Activated B cell treated with CpG ODN at 0.5 μM for 24 hours (primary cell): ENCODE measurements around the gene IQGAP3. TPM values are rescaled to one million over a fixed set of nuclear protein-coding genes. Genes with fewer than 3 reads are reported as not detected.

Experiments used
- ATAC-seq: fragments of 200-7000 bp; cut with Tn5 transposase; one replicate; pipeline ENCODE4 v1.10.0; 2021; ENCODE audit warnings: low read depth, mild to moderate bottlenecking, moderate library complexity
- CTCF ChIA-PET: fragments of 350-600 bp; sonication (Branson Sonifier 250); formaldehyde crosslinking; loops from one replicate; lab custom pipeline; 2021; ENCODE audit warnings: antibody characterized with exemption; lab: Charles Lee
- POLR2A ChIA-PET: fragments of 350-600 bp; sonication (Branson Sonifier 250); formaldehyde crosslinking; loops from one replicate; lab custom pipeline; 2021; ENCODE audit warnings: antibody characterized with exemption; lab: Charles Lee
- DNase-seq: peaks from one replicate; pipeline ENCODE4 v3.0.0; 2022
- H3K27ac Mint-ChIP-seq: one replicate; pipeline ENCODE4 v1.8.0; 2020; ENCODE audit warnings: mixed read lengths
- H3K27me3 Mint-ChIP-seq: one replicate; pipeline ENCODE4 v1.8.0; 2021; ENCODE audit warnings: mixed read lengths
- H3K36me3 Mint-ChIP-seq: one replicate; pipeline ENCODE4 v1.8.0; 2021; ENCODE audit warnings: low read depth, mixed read lengths
- H3K4me1 Mint-ChIP-seq: one replicate; pipeline ENCODE4 v1.8.0; 2021; ENCODE audit warnings: mixed read lengths
- H3K4me3 Mint-ChIP-seq: one replicate; pipeline ENCODE4 v1.8.0; 2020; ENCODE audit warnings: mild to moderate bottlenecking, mixed read lengths
- H3K9me3 Mint-ChIP-seq: one replicate; pipeline ENCODE4 v1.8.0; 2020; ENCODE audit warnings: mixed read lengths
- CTCF ChIP-seq: fragments of 200-600 bp; IDR thresholded peaks from one replicate; pipeline ENCODE4 v1.8.0; 2022; ENCODE audit warnings: antibody characterized with exemption, mild to moderate bottlenecking
- intact Hi-C: fragments of 100-400 bp; cut with micrococcal nuclease; formaldehyde crosslinking; loops from one replicate; pipeline ENCODE4 v1.15.1; 2024
- total RNA-seq: library from RNA; stranded (reverse); gene quantifications from 2 replicates; pipeline ENCODE4 v1.2.3, GENCODE V29; 2022

IQGAP3 gene
- total RNA-seq, 1 donor from 2014 or later: 0.29 TPM

- H3K4me3 Mint-ChIP-seq: peak overlapping the region; percentile 94
These were observed 75.2 kb downstream of the IQGAP3 start for GRCh38 chr1:156497078-156497742.

GRCh38 chr1:156496211-156496761 is 76.1 kb downstream of the IQGAP3 start:
- H3K27me3 Mint-ChIP-seq: no peaks in the 10 kb centered on the region
- H3K36me3 Mint-ChIP-seq: peaks cover 51% of the 10 kb centered on the region
- intact Hi-C loops: no loop called here
- no peaks in the 10 kb centered on the region for H3K9me3 Mint-ChIP-seq
- POLR2A ChIA-PET: interaction anchor here (0.6 to 22.2 kb wide), 5 partner anchors 3 to 147 kb away, joined by 3 to 1179 read pairs (median 7); partner anchors contain the start of genes MEF2D and NAXE
- TF ChIP-seq CTCF: no peak
- peak overlapping the region; percentile 82 for H3K27ac Mint-ChIP-seq
- CTCF ChIA-PET: interaction anchor here (1.6 to 1.7 kb wide), 2 partner anchors 16 to 112 kb away, joined by 7 to 14 read pairs; no protein-coding TSS in a partner anchor
- ATAC-seq (no peak), DNase-seq (no peak)
- H3K4me1 Mint-ChIP-seq: peaks cover 77% of the 10 kb centered on the region
- H3K4me3 Mint-ChIP-seq: peak overlapping the region; percentile 94

More at GRCh38 chr1:156497078-156497742, 75.2 kb downstream of the IQGAP3 start:
- TF ChIP-seq CTCF: no peak
- ATAC-seq: no peak
- H3K27me3 Mint-ChIP-seq: no peaks in the 10 kb centered on the region
- peaks cover 47% of the 10 kb centered on the region for H3K36me3 Mint-ChIP-seq
- no peak for DNase-seq
- ChIA-PET CTCF (interaction anchor here (1.6 to 2.0 kb wide), 4 partner anchors 8 to 111 kb away, joined by 3 to 14 read pairs (median 8); no protein-coding TSS in a partner anchor), POLR2A (interaction anchor here (0.6 to 22.2 kb wide), 7 partner anchors 2 to 1683 kb away, joined by 3 to 1179 read pairs (median 4); partner anchors contain the start of genes MEF2D and NAXE)
- peaks cover 77% of the 10 kb centered on the region for H3K4me1 Mint-ChIP-seq
- no peaks in the 10 kb centered on the region for H3K9me3 Mint-ChIP-seq
- intact Hi-C loops: no loop called here
- H3K27ac Mint-ChIP-seq: peak overlapping the region; percentile 82

GRCh38 chr1:156495401-156496140 is 76.8 kb downstream of the IQGAP3 start:
- CTCF ChIA-PET: interaction anchor here (1.4 kb wide), 1 partner anchor 15 kb away, joined by 9 read pairs; no protein-coding TSS in a partner anchor

GRCh38 chr1:156494309-156494895 is 78.0 kb downstream of the IQGAP3 start:
- Mint-ChIP-seq H3K4me1 (peaks cover 96% of the 10 kb centered on the region), H3K36me3 (peaks cover 49% of the 10 kb centered on the region), H3K9me3 (no peaks in the 10 kb centered on the region), H3K27me3 (no peaks in the 10 kb centered on the region), H3K27ac (peak overlapping the region; percentile 97), H3K4me3 (peak overlapping the region; percentile 66)
- intact Hi-C loops: no loop called here
- DNase-seq (no peak), ATAC-seq (no peak)
- TF ChIP-seq CTCF: no peak
- ChIA-PET CTCF (interaction anchor here (0.7 to 2.8 kb wide), 4 partner anchors 10 to 114 kb away, joined by 3 to 25 read pairs (median 8); no protein-coding TSS in a partner anchor), POLR2A (interaction anchor here (1.6 to 22.2 kb wide), 3 partner anchors 5 to 97 kb away, joined by 4 to 1179 read pairs (median 1179); partner anchors contain the start of genes MEF2D and NAXE)

More at GRCh38 chr1:156495401-156496140, 76.8 kb downstream of the IQGAP3 start:
- POLR2A ChIA-PET: interaction anchor here (0.6 to 22.2 kb wide), 4 partner anchors 3 to 148 kb away, joined by 3 to 1179 read pairs (median 591); partner anchors contain the start of gene MEF2D
- Mint-ChIP-seq H3K27me3 (no peaks in the 10 kb centered on the region), H3K9me3 (no peaks in the 10 kb centered on the region), H3K36me3 (peaks cover 52% of the 10 kb centered on the region), H3K4me1 (peaks cover 84% of the 10 kb centered on the region), H3K27ac (peak overlapping the region; percentile 82), H3K4me3 (peak overlapping the region; percentile 94)
- no peak for DNase-seq
- no peak for TF ChIP-seq CTCF
- intact Hi-C loops: no loop called here
- ATAC-seq: no peak
